ENCODE results near the gene ATG5.
"Not testable (repeated sequence)": the region's sequence is repeated elsewhere in the genome, so short reads cannot be mapped to it uniquely, and the experiment has no call there.

The ATG5 gene

GRCh38 chr6:106257195-106257594, 68.4 kb downstream of the ATG5 start:
- DNase-seq (ENCODE audit: low read depth in 2 of 2) = no peak

DNA sequence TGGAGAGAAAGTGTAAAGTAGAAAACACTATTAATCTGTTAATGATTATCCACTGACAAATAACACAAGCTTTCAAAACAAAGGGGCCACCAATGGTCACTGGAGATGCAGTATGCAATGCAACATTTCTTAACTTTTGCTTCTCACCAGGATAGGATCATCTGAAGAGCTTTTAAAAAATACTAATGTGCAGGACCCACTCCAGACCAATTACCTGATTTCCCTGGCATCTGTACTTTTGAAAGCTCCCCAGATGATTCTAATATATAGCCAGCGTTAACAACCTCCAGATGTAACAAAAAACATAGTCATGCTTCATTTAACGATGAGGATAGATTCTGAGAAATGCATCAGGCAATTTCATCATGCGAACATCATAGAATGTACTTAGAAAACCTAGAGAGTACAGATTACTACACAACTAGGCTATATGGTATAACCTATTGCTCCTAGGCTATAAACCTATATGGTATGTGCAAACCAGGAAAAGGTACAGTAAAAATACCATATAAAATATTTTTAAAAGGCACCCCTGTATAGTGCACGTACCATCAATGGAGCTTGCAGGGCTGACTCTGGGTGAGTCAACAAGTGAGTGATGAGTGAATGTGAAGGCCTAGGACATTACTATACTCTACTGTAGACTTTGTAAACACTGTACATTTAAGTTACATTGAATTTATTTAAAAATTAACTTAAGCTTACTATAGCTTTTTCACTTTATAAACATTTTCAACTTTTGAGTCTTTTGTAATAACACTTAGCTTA, 69.2 kb downstream of the ATG5 start:
- DNase-seq (ENCODE audit: low read depth in 2 of 2) = no peak

GRCh38 chr6:106255306-106255705, 70.3 kb downstream of the ATG5 start:
- DNase-seq (ENCODE audit: low read depth in 2 of 2) = no peak

GRCh38 chr6:106254636-106255035, 70.9 kb downstream of the ATG5 start:
- no peak for DNase-seq (ENCODE audit: low read depth in 2 of 2)

GRCh38 chr6:106253731-106254130, 71.8 kb downstream of the ATG5 start:
- no peak for DNase-seq (ENCODE audit: low read depth in 2 of 2)

- no peak for DNase-seq (ENCODE audit: low read depth in 2 of 2)
Measured at GRCh38 chr6:106253172-106253571, 72.4 kb downstream of the ATG5 start.

DNA sequence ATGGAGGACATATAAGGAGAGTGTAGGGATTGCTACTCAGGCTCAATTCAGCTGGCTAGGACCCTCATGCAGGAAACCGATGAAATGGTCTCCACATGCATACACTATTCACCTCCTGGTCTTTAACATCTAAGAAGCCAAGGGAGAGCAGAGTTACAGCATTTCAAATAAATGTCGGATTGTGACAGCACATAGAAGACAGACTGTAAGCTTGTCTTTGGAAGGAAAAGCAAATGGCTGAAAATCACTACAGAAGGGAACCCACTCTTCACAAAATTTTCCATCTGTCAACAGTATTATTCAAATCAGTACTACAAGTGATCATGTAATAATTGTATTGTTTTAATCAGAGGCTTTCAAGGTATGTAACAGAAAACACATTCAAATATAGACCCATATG, 72.9 kb downstream of the ATG5 start:
- no peak for DNase-seq (ENCODE audit: low read depth in 2 of 2)

DNA sequence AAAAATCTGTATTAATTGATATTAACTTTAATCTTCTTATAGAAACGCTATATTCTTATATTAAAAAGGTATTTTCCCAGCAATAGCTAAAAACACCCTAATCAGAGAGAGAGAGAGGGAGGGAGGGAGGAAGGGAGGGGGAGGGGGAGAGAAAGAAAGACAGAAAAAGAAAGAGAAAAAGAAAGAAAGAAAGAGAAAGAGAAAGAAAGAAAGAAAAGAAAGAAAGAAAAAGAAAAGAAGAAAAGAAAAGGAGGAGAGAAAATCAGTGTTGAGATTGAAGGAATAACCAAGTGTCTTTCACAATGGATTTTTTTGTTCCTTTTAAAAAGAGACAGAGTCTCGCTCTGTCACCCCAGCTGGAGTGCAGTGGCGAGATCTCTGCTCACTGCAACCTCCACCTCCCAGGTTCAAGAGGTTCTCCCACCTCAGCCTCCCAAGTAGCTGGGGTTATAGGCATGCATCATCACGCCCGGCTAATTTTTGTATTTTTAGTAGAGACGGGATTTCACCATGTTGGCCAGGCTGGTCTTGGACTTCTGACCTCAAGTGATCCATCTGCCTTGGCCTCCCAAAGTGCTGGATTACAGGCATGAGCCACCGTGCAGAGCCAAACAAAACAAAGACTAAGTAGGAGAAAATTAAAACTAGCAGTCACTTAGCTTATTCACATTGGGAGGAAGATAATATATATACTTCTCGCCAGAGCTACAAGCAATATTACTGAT, 73.9 kb downstream of the ATG5 start:
- not testable (repeated sequence) for DNase-seq (ENCODE audit: low read depth in 2 of 2)

GRCh38 chr6:106250953-106251352, 74.6 kb downstream of the ATG5 start:
- DNase-seq (ENCODE audit: low read depth in 2 of 2) = no peak

- DNase-seq (ENCODE audit: low read depth in 2 of 2) = no peak
Measured at GRCh38 chr6:106249658-106250057, 75.9 kb downstream of the ATG5 start.

- no peak for DNase-seq (ENCODE audit: low read depth in 2 of 2)
Measured at GRCh38 chr6:106247733-106248132, 77.8 kb downstream of the ATG5 start.

GRCh38 chr6:106247293-106247692, 78.3 kb downstream of the ATG5 start:
- no peak for DNase-seq (ENCODE audit: low read depth in 2 of 2)

GRCh38 chr6:106244931-106245330, 80.6 kb downstream of the ATG5 start:
- no peak for DNase-seq (ENCODE audit: low read depth in 2 of 2)

DNA sequence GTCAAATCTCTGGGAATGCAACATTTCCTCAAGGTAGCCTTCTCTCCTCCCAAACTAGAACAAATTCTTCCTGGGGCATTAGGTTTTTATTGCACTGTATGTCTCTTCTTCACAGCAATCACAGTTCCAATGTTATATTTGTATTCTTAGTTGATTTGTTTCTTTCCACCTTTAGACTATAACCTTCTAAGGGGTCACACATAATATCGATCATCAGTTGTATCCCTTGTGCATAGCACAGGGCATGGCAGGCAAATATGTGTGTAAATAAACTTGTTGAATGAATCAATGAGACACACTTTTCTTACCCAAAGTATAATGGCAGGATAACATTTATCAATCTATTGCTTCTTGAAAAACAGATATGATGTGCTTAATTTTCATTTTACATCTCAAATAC, 81.0 kb downstream of the ATG5 start:
- DNase-seq (ENCODE audit: low read depth in 2 of 2) = no peak

- no peak for DNase-seq (ENCODE audit: low read depth in 2 of 2)
Measured at GRCh38 chr6:106243261-106243660, 82.3 kb downstream of the ATG5 start.

- DNase-seq (ENCODE audit: low read depth in 2 of 2) = no peak
Measured at GRCh38 chr6:106241498-106241897, 84.1 kb downstream of the ATG5 start.

- no peak for DNase-seq (ENCODE audit: low read depth in 2 of 2)
Measured at GRCh38 chr6:106237286-106237685, 88.3 kb downstream of the ATG5 start.

- not testable (repeated sequence) for DNase-seq (ENCODE audit: low read depth in 2 of 2)
Measured at GRCh38 chr6:106229876-106230445, 95.6 kb downstream of the ATG5 start.

DNA sequence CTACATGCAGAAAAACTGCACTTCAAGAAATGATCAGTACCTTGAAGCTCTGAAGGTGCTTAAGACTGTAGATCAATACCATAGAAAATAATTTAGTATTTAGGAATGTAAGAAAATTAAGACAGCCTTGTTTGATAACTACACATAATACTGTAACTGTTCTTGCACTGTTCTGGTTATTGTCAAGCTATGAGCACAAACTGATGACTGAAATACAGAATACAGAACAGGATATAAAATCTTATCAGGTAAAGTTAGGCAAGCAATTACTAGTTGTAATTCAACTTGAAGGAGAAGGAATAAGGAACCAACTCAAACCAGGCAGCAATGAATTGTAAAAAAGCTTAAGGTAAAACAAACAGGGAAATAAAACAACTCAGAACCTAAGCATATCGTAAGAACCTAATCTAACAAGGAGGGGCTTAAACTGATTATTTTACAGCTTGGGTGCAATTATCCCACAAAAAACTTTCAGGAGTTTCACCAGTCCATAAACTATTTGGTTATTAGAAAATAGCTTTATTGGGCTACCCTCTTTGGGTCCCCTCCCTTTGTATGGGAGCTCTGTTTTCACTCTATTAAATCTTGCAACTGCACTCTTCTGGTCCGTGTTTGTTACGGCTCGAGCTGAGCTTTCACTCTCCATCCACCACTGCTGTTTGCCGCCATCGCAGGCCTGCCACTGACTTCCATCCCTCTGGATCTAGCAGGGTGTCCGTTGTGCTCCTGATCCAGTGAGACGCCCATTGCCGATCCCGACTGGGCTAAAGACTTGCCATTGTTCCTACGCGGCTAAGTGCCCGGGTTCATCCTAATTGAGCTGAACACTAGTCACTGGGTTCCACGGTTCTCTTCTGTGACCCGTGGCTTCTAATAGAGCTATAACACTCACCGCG, 97.7 kb downstream of the ATG5 start:
- no peak for DNase-seq (ENCODE audit: low read depth in 2 of 2)

DNA sequence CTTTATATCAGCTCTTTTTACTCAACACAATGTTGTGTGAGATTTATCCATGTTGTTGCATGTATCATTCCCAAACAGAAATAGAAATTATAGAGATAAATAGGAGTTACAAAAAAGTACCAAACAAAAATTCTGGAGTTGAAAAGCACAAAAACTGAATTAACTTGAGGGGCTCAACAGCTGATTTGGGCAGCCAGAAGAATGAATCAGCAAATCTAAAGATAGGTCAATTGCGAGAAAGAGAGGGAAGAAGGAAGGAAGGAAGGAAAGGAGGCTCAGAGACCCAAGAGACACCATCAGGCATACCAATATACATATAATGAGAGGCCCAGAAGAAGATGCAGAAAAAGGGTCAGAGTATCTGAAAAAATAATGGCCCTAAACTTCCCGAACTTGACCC, 98.9 kb downstream of the ATG5 start:
- no peak for DNase-seq (ENCODE audit: low read depth in 2 of 2)

DNA sequence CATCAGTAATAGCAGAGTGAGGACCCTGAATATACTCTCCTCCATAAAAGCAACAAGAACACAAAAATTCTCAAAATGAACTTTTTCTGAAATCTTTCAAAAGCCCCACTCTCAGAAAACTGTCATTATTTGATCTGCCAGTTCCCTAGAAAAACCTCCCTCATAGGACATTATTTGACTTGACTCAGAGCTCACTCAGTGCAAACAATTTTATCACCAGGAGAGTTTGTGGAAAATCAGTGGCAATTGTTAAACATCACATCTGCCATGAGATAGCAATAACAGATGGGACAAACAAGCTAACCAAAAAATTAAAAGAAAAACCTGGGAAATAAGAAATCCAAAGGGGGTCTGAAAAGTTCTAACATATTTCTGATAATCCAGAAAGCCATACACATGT, 100.0 kb downstream of the ATG5 start:
- DNase-seq (ENCODE audit: low read depth in 2 of 2) = no peak
